ENCODE measurements around the gene DDX10. TPM values are rescaled to one million over a fixed set of nuclear protein-coding genes. Genes with fewer than 3 reads are reported as not detected.

The DDX10 gene
- total and polyA plus RNA-seq, 3 experiments from 2014 or later = 17.5 to 51.6 (median 49.8) TPM

- Mint-ChIP-seq H3K4me3 (no peak overlapping the region), H3K4me1 (peaks cover 43 to 67% (median 57%) of the 10 kb centered on the region in 3 donors), H3K9me3 (no peaks in the 10 kb centered on the region), H3K27me3 (no peaks in the 10 kb centered on the region), H3K36me3 (no peaks in the 10 kb centered on the region), H3K27ac (no peak overlapping the region)
- no peaks in the 10 kb centered on the region for H3K27me3 ChIP-seq (ENCODE audit: insufficient read depth, low read length, poor library complexity, severe bottlenecking)
- no peak overlapping the region for H3K27ac ChIP-seq (ENCODE audit: low read depth, low read length)
- no peaks in the 10 kb centered on the region for H3K36me3 ChIP-seq (ENCODE audit: insufficient read depth, low read length)
- no peaks in the 10 kb centered on the region for H3K9me3 ChIP-seq (ENCODE audit: low read length)
- no peak for DNase-seq
- no peak overlapping the region for H3K4me3 ChIP-seq (ENCODE audit: low read length)
- POLR2A ChIA-PET = no interaction called here
- no peaks in the 10 kb centered on the region for H3K4me1 ChIP-seq (ENCODE audit: insufficient read depth, low read length)
- CTCF ChIA-PET = interaction anchor here (1.0 kb wide), 1 partner anchor 83 kb away, joined by 3 read pairs; no protein-coding TSS in a partner anchor
Observed at GRCh38 chr11:108788565-108789199, 123.8 kb downstream of the DDX10 start.

- no peak overlapping the region for H3K4me3 ChIP-seq (ENCODE audit: low read length)
- H3K27me3 Mint-ChIP-seq = no peaks in the 10 kb centered on the region
- no peak overlapping the region for H3K4me3 Mint-ChIP-seq
- no peaks in the 10 kb centered on the region for H3K9me3 Mint-ChIP-seq
- POLR2A ChIA-PET = no interaction called here
- no peaks in the 10 kb centered on the region for H3K4me1 ChIP-seq (ENCODE audit: insufficient read depth, low read length)
- H3K27ac ChIP-seq (ENCODE audit: low read depth, low read length) = no peak overlapping the region
- no peaks in the 10 kb centered on the region for H3K36me3 ChIP-seq (ENCODE audit: insufficient read depth, low read length)
- no peak for DNase-seq
- H3K36me3 Mint-ChIP-seq = no peaks in the 10 kb centered on the region
- H3K4me1 Mint-ChIP-seq = peaks cover 25 to 49% (median 39%) of the 10 kb centered on the region in 3 donors
- CTCF ChIA-PET = no interaction called here
- H3K9me3 ChIP-seq (ENCODE audit: low read length) = no peaks in the 10 kb centered on the region
- H3K27ac Mint-ChIP-seq = peak overlapping the region in 1 of 8 donors; percentile 4
- H3K27me3 ChIP-seq (ENCODE audit: insufficient read depth, low read length, poor library complexity, severe bottlenecking) = no peaks in the 10 kb centered on the region
Observed at GRCh38 chr11:108790501-108791299, 125.8 kb downstream of the DDX10 start.

- H3K27me3 ChIP-seq (ENCODE audit: insufficient read depth, low read length, poor library complexity, severe bottlenecking) = no peaks in the 10 kb centered on the region
- no peak overlapping the region for H3K4me3 Mint-ChIP-seq
- H3K4me3 ChIP-seq (ENCODE audit: low read length) = no peak overlapping the region
- no peaks in the 10 kb centered on the region for H3K36me3 ChIP-seq (ENCODE audit: insufficient read depth, low read length)
- ChIA-PET POLR2A (no interaction called here), CTCF (no interaction called here)
- H3K9me3 Mint-ChIP-seq = peaks cover 0 to 1% (median 0%) of the 10 kb centered on the region in 5 donors
- peaks cover 19 to 41% (median 27%) of the 10 kb centered on the region in 3 donors for H3K4me1 Mint-ChIP-seq
- H3K27ac Mint-ChIP-seq = no peak overlapping the region
- H3K27me3 Mint-ChIP-seq = no peaks in the 10 kb centered on the region
- no peaks in the 10 kb centered on the region for H3K4me1 ChIP-seq (ENCODE audit: insufficient read depth, low read length)
- H3K36me3 Mint-ChIP-seq = peaks cover 0 to 3% (median 3%) of the 10 kb centered on the region in 3 donors
- no peaks in the 10 kb centered on the region for H3K9me3 ChIP-seq (ENCODE audit: low read length)
- no peak overlapping the region for H3K27ac ChIP-seq (ENCODE audit: low read depth, low read length)
- DNase-seq = no peak
Observed at GRCh38 chr11:108793138-108793537, 128.3 kb downstream of the DDX10 start.

GRCh38 chr11:108793611-108794010, 128.7 kb downstream of the DDX10 start:
- Mint-ChIP-seq H3K36me3 (peaks cover 0 to 3% (median 3%) of the 10 kb centered on the region in 3 donors), H3K4me3 (no peak overlapping the region), H3K4me1 (peaks cover 18 to 38% (median 29%) of the 10 kb centered on the region in 3 donors), H3K27me3 (no peaks in the 10 kb centered on the region), H3K27ac (no peak overlapping the region), H3K9me3 (peaks cover 0 to 1% (median 0%) of the 10 kb centered on the region in 5 donors)
- ChIA-PET POLR2A (no interaction called here), CTCF (no interaction called here)
- Histone ChIP-seq H3K9me3 (ENCODE audit: low read length) (no peaks in the 10 kb centered on the region), H3K4me1 (ENCODE audit: insufficient read depth, low read length) (no peaks in the 10 kb centered on the region), H3K4me3 (ENCODE audit: low read length) (no peak overlapping the region), H3K36me3 (ENCODE audit: insufficient read depth, low read length) (no peaks in the 10 kb centered on the region), H3K27ac (ENCODE audit: low read depth, low read length) (no peak overlapping the region), H3K27me3 (ENCODE audit: insufficient read depth, low read length, poor library complexity, severe bottlenecking) (no peaks in the 10 kb centered on the region)
- DNase-seq = no peak

- Mint-ChIP-seq H3K4me1 (peaks cover 8 to 23% (median 9%) of the 10 kb centered on the region in 3 donors), H3K27me3 (no peaks in the 10 kb centered on the region), H3K9me3 (peaks cover 0 to 1% (median 0%) of the 10 kb centered on the region in 5 donors), H3K27ac (no peak overlapping the region), H3K36me3 (peaks cover 0 to 7% (median 6%) of the 10 kb centered on the region in 3 donors), H3K4me3 (no peak overlapping the region)
- POLR2A ChIA-PET = no interaction called here
- no peak for DNase-seq
- no peaks in the 10 kb centered on the region for H3K9me3 ChIP-seq (ENCODE audit: low read length)
- CTCF ChIA-PET = no interaction called here
- no peak overlapping the region for H3K4me3 ChIP-seq (ENCODE audit: low read length)
- H3K27ac ChIP-seq (ENCODE audit: low read depth, low read length) = no peak overlapping the region
- no peaks in the 10 kb centered on the region for H3K36me3 ChIP-seq (ENCODE audit: insufficient read depth, low read length)
- no peaks in the 10 kb centered on the region for H3K27me3 ChIP-seq (ENCODE audit: insufficient read depth, low read length, poor library complexity, severe bottlenecking)
- no peaks in the 10 kb centered on the region for H3K4me1 ChIP-seq (ENCODE audit: insufficient read depth, low read length)
Observed at GRCh38 chr11:108796551-108796950, 131.7 kb downstream of the DDX10 start.

GRCh38 chr11:108797578-108798100, 132.8 kb downstream of the DDX10 start:
- Histone ChIP-seq H3K4me1 (ENCODE audit: insufficient read depth, low read length) (no peaks in the 10 kb centered on the region), H3K27me3 (ENCODE audit: insufficient read depth, low read length, poor library complexity, severe bottlenecking) (no peaks in the 10 kb centered on the region), H3K9me3 (ENCODE audit: low read length) (no peaks in the 10 kb centered on the region), H3K4me3 (ENCODE audit: low read length) (no peak overlapping the region), H3K36me3 (ENCODE audit: insufficient read depth, low read length) (no peaks in the 10 kb centered on the region), H3K27ac (ENCODE audit: low read depth, low read length) (no peak overlapping the region)
- Mint-ChIP-seq H3K4me3 (no peak overlapping the region), H3K9me3 (peaks cover 0 to 1% (median 0%) of the 10 kb centered on the region in 5 donors), H3K4me1 (peaks cover 8 to 18% (median 9%) of the 10 kb centered on the region in 3 donors), H3K27ac (no peak overlapping the region), H3K36me3 (peaks cover 0 to 7% (median 6%) of the 10 kb centered on the region in 3 donors), H3K27me3 (no peaks in the 10 kb centered on the region)
- DNase-seq = no peak
- ChIA-PET CTCF (no interaction called here), POLR2A (no interaction called here)

- H3K27ac ChIP-seq (ENCODE audit: low read depth, low read length) = no peak overlapping the region
- no peaks in the 10 kb centered on the region for H3K36me3 ChIP-seq (ENCODE audit: insufficient read depth, low read length)
- ChIA-PET POLR2A (no interaction called here), CTCF (no interaction called here)
- no peak overlapping the region for H3K4me3 Mint-ChIP-seq
- no peak overlapping the region for H3K27ac Mint-ChIP-seq
- no peaks in the 10 kb centered on the region for H3K27me3 Mint-ChIP-seq
- H3K4me1 ChIP-seq (ENCODE audit: insufficient read depth, low read length) = no peaks in the 10 kb centered on the region
- H3K9me3 Mint-ChIP-seq = no peaks in the 10 kb centered on the region
- H3K27me3 ChIP-seq (ENCODE audit: insufficient read depth, low read length, poor library complexity, severe bottlenecking) = no peaks in the 10 kb centered on the region
- no peak for DNase-seq
- H3K4me3 ChIP-seq (ENCODE audit: low read length) = no peak overlapping the region
- H3K4me1 Mint-ChIP-seq = peaks cover 6 to 13% (median 13%) of the 10 kb centered on the region in 3 donors
- H3K36me3 Mint-ChIP-seq = peaks cover 3 to 6% (median 5%) of the 10 kb centered on the region in 3 donors
- no peaks in the 10 kb centered on the region for H3K9me3 ChIP-seq (ENCODE audit: low read length)
Observed at GRCh38 chr11:108802492-108802891, 137.6 kb downstream of the DDX10 start.

- H3K27me3 Mint-ChIP-seq = no peaks in the 10 kb centered on the region
Observed at GRCh38 chr11:108803776-108804175, 138.9 kb downstream of the DDX10 start.

More at GRCh38 chr11:108803776-108804175, 138.9 kb downstream of the DDX10 start:
- no peak overlapping the region for H3K27ac Mint-ChIP-seq
- H3K4me1 Mint-ChIP-seq = peaks cover 5 to 10% (median 7%) of the 10 kb centered on the region in 3 donors
- no peaks in the 10 kb centered on the region for H3K9me3 ChIP-seq (ENCODE audit: low read length)
- H3K4me1 ChIP-seq (ENCODE audit: insufficient read depth, low read length) = no peaks in the 10 kb centered on the region
- no peak overlapping the region for H3K27ac ChIP-seq (ENCODE audit: low read depth, low read length)
- H3K36me3 Mint-ChIP-seq = peaks cover 2 to 5% (median 3%) of the 10 kb centered on the region in 3 donors
- H3K9me3 Mint-ChIP-seq = no peaks in the 10 kb centered on the region
- no peak overlapping the region for H3K4me3 Mint-ChIP-seq
- POLR2A ChIA-PET = no interaction called here
- no peak overlapping the region for H3K4me3 ChIP-seq (ENCODE audit: low read length)
- CTCF ChIA-PET = no interaction called here
- DNase-seq = no peak
- no peaks in the 10 kb centered on the region for H3K27me3 ChIP-seq (ENCODE audit: insufficient read depth, low read length, poor library complexity, severe bottlenecking)
- no peaks in the 10 kb centered on the region for H3K36me3 ChIP-seq (ENCODE audit: insufficient read depth, low read length)
